Right lobe of liver (tissue), 4 donors: ENCODE results near the gene TRIM38.

ENCODE experiments used
- CTCF ChIP-seq, 4 donors: fragments of 200-600 bp in 3 of 4; fragments of 450-650 bp in 1 of 4; IDR thresholded peaks; one replicate each; pipeline versions ENCODE4 v1.5.1 to v1.8.0; 2016 to 2022; ENCODE audit warnings: antibody characterized with exemption in 4 of 4, mild to moderate bottlenecking in 2 of 4
- POLR2A ChIP-seq: fragments of 450-650 bp; IDR thresholded peaks from one replicate; pipeline ENCODE4 v1.6.1; 2017; ENCODE audit warnings: antibody characterized with exemption, mild to moderate bottlenecking
- donor health status: DM: no; HTN: no; CAD: no.
- donor health status: DM: no; HTN: no; CAD: no.
- donor health status: DM: no; HTN: yes; CAD: no.

- TF ChIP-seq CTCF (IDR thresholded peaks at IDR 0.05) = no peak
- no peak for TF ChIP-seq POLR2A
These were observed 45.9 kb downstream of the TRIM38 start for GRCh38 chr6:26008470-26008869.
